ENCODE results near the gene POMC. TPM values are rescaled to one million over a fixed set of nuclear protein-coding genes. Genes with fewer than 3 reads are reported as not detected.

Gene POMC
- total RNA-seq, 1 donor, result 2.2 TPM

GRCh38 chr2:25116956-25117355 lies 51.4 kb downstream of the POMC start:
- H3K4me1 ChIP-seq (ENCODE audit: insufficient read depth, low read length), result no peaks in the 10 kb centered on the region
- no peak overlapping the region for H2AFZ ChIP-seq (ENCODE audit: low read length)
- no peak overlapping the region for H3K4me3 ChIP-seq (ENCODE audit: insufficient read depth, low read length)
- TF ChIP-seq CTCF (IDR thresholded peaks at IDR 0.05; ENCODE audit: extremely low read depth, low read depth, low read length), result no peak
- no peaks in the 10 kb centered on the region for H3K9me3 ChIP-seq (ENCODE audit: low read depth, low read length)
- no peak overlapping the region for H3K4me2 ChIP-seq (ENCODE audit: insufficient read depth, low read length)
- no peaks in the 10 kb centered on the region for H3K36me3 ChIP-seq (ENCODE audit: insufficient read depth, low read length)
- no peak overlapping the region for H3K27ac ChIP-seq (ENCODE audit: low read depth, low read length)
- DNase-seq (ENCODE audit: insufficient read length, low spot score, missing footprints), result no peak
- no peaks in the 10 kb centered on the region for H3K27me3 ChIP-seq (ENCODE audit: insufficient read depth, low read length)
- no peaks in the 10 kb centered on the region for H3K79me2 ChIP-seq (ENCODE audit: insufficient read depth, low read length)
- H4K20me1 ChIP-seq (ENCODE audit: insufficient read depth, low read length), result no peaks in the 10 kb centered on the region

- Histone ChIP-seq H3K27me3 (ENCODE audit: insufficient read depth, low read length) (no peaks in the 10 kb centered on the region), H3K4me1 (ENCODE audit: insufficient read depth, low read length) (no peaks in the 10 kb centered on the region), H3K27ac (ENCODE audit: low read depth, low read length) (no peak overlapping the region), H3K4me2 (ENCODE audit: insufficient read depth, low read length) (no peak overlapping the region), H3K36me3 (ENCODE audit: insufficient read depth, low read length) (no peaks in the 10 kb centered on the region), H3K4me3 (ENCODE audit: insufficient read depth, low read length) (no peak overlapping the region), H2AFZ (ENCODE audit: low read length) (no peak overlapping the region), H4K20me1 (ENCODE audit: insufficient read depth, low read length) (no peaks in the 10 kb centered on the region), H3K79me2 (ENCODE audit: insufficient read depth, low read length) (no peaks in the 10 kb centered on the region), H3K9me3 (ENCODE audit: low read depth, low read length) (no peaks in the 10 kb centered on the region)
- TF ChIP-seq CTCF (IDR thresholded peaks at IDR 0.05; ENCODE audit: extremely low read depth, low read depth, low read length), result no peak
- no peak for DNase-seq (ENCODE audit: insufficient read length, low spot score, missing footprints)
Measured at GRCh38 chr2:25115902-25116301, 52.5 kb downstream of the POMC start.

- Histone ChIP-seq H3K27me3 (ENCODE audit: insufficient read depth, low read length) (no peaks in the 10 kb centered on the region), H3K4me2 (ENCODE audit: insufficient read depth, low read length) (no peak overlapping the region), H3K79me2 (ENCODE audit: insufficient read depth, low read length) (no peaks in the 10 kb centered on the region), H3K4me3 (ENCODE audit: insufficient read depth, low read length) (no peak overlapping the region), H3K27ac (ENCODE audit: low read depth, low read length) (no peak overlapping the region), H3K9me3 (ENCODE audit: low read depth, low read length) (no peaks in the 10 kb centered on the region), H2AFZ (ENCODE audit: low read length) (no peak overlapping the region), H3K36me3 (ENCODE audit: insufficient read depth, low read length) (no peaks in the 10 kb centered on the region), H3K4me1 (ENCODE audit: insufficient read depth, low read length) (no peaks in the 10 kb centered on the region), H4K20me1 (ENCODE audit: insufficient read depth, low read length) (no peaks in the 10 kb centered on the region)
- TF ChIP-seq CTCF (IDR thresholded peaks at IDR 0.05; ENCODE audit: extremely low read depth, low read depth, low read length), result no peak
- no peak for DNase-seq (ENCODE audit: insufficient read length, low spot score, missing footprints)
Measured at GRCh38 chr2:25115249-25115883, 53.0 kb downstream of the POMC start.

GRCh38 chr2:25112113-25112512 lies 56.3 kb downstream of the POMC start:
- Histone ChIP-seq H3K36me3 (ENCODE audit: insufficient read depth, low read length) (no peaks in the 10 kb centered on the region), H3K27me3 (ENCODE audit: insufficient read depth, low read length) (no peaks in the 10 kb centered on the region), H3K4me2 (ENCODE audit: insufficient read depth, low read length) (no peak overlapping the region), H3K4me1 (ENCODE audit: insufficient read depth, low read length) (no peaks in the 10 kb centered on the region), H3K9me3 (ENCODE audit: low read depth, low read length) (no peaks in the 10 kb centered on the region), H3K27ac (ENCODE audit: low read depth, low read length) (no peak overlapping the region), H2AFZ (ENCODE audit: low read length) (no peak overlapping the region), H3K4me3 (ENCODE audit: insufficient read depth, low read length) (no peak overlapping the region), H4K20me1 (ENCODE audit: insufficient read depth, low read length) (no peaks in the 10 kb centered on the region), H3K79me2 (ENCODE audit: insufficient read depth, low read length) (no peaks in the 10 kb centered on the region)
- TF ChIP-seq CTCF (IDR thresholded peaks at IDR 0.05; ENCODE audit: extremely low read depth, low read depth, low read length), result no peak
- no peak for DNase-seq (ENCODE audit: insufficient read length, low spot score, missing footprints)

Other genes starting within 250 kb of the POMC start
- 47.4 and 52.2 TPM in 2 replicates for gene ADCY3, start 248.3 kb downstream of the POMC start, total RNA-seq
- gene DNAJC27, start 196.6 kb downstream of the POMC start, total RNA-seq, result 7.7 and 8.7 TPM in 2 replicates
- 0.72 and 0.88 TPM in 2 replicates for gene EFR3B, start 126.5 kb downstream of the POMC start, total RNA-seq
- gene DNMT3A, start 173.3 kb upstream of the POMC start, total RNA-seq, result 14.7 and 18.5 TPM in 2 replicates